H9 (cell line): ENCODE results near the gene STIL. TPM values are rescaled to one million over a fixed set of nuclear protein-coding genes. Genes with fewer than 3 reads are reported as not detected.

Experiments
- DNase-seq: peaks from one replicate; pipeline ENCODE4 v3.0.0-alpha.2; 2017
- H2AFZ ChIP-seq: one replicate; pipeline ENCODE4 v1.6.1; 2013; ENCODE audit warnings: mild to moderate bottlenecking, low read length, control low read depth, moderate library complexity
- H2AK5ac ChIP-seq: 2 replicates; pipeline ENCODE4 v1.6.1; 2013; ENCODE audit warnings: low read length, control low read depth, mixed read lengths; ENCODE audit not compliant: insufficient read length
- H2BK120ac ChIP-seq: one replicate; pipeline ENCODE4 v1.6.1; 2013; ENCODE audit warnings: low read depth, mild to moderate bottlenecking, low read length, control low read depth, inconsistent platforms; ENCODE audit not compliant: poor library complexity, severe bottlenecking
- H2BK12ac ChIP-seq: 2 replicates; pipeline ENCODE4 v1.6.1; 2013; ENCODE audit warnings: low read length, control low read depth, mixed read lengths, low read depth; ENCODE audit not compliant: insufficient read length
- H2BK15ac ChIP-seq: 2 replicates; pipeline ENCODE4 v1.6.1; 2013; ENCODE audit warnings: low read depth, low read length, control low read depth
- H2BK20ac ChIP-seq: one replicate; pipeline ENCODE4 v1.6.1; 2013; ENCODE audit warnings: low read depth, mild to moderate bottlenecking, low read length, control low read depth, inconsistent platforms; ENCODE audit not compliant: poor library complexity, severe bottlenecking
- H2BK5ac ChIP-seq: 2 replicates; pipeline ENCODE4 v1.6.1; 2013; ENCODE audit warnings: low read length, control low read depth, mixed read lengths; ENCODE audit not compliant: insufficient read length
- H3K14ac ChIP-seq: 2 replicates; pipeline ENCODE4 v1.6.1; 2013; ENCODE audit warnings: low read length, control low read depth; ENCODE audit not compliant: insufficient read depth
- H3K18ac ChIP-seq: 2 replicates; pipeline ENCODE4 v1.6.1; 2013; ENCODE audit warnings: low read depth, mild to moderate bottlenecking, mixed read lengths, low read length, control low read depth; ENCODE audit not compliant: insufficient read length
- H3K23ac ChIP-seq: 2 replicates; pipeline ENCODE4 v1.6.1; 2013; ENCODE audit warnings: low read length, control low read depth, mixed read lengths, low read depth; ENCODE audit not compliant: insufficient read length
- H3K23me2 ChIP-seq: 2 replicates; pipeline ENCODE4 v1.6.1; 2013; ENCODE audit warnings: low read depth, mild to moderate bottlenecking, mixed read lengths, low read length, control low read depth; ENCODE audit not compliant: insufficient read length, poor library complexity, severe bottlenecking
- H3K27ac ChIP-seq: 2 replicates; pipeline ENCODE4 v1.5.1; 2013; ENCODE audit warnings: low read length, control low read depth, mixed read lengths, low read depth; ENCODE audit not compliant: insufficient read length
- H3K27me3 ChIP-seq: 2 replicates; pipeline ENCODE4 v1.6.1; 2013; ENCODE audit warnings: low read length, control low read depth, inconsistent platforms; ENCODE audit not compliant: insufficient read depth
- H3K4ac ChIP-seq: 2 replicates; pipeline ENCODE4 v1.6.1; 2013; ENCODE audit warnings: low read depth, mild to moderate bottlenecking, control low read depth, inconsistent platforms, low read length, moderate library complexity
- H3K4me1 ChIP-seq: 2 replicates; pipeline ENCODE4 v1.6.1; 2013; ENCODE audit warnings: low read length, control low read depth, inconsistent platforms; ENCODE audit not compliant: insufficient read depth
- H3K4me2 ChIP-seq: 2 replicates; pipeline ENCODE4 v1.6.1; 2013; ENCODE audit warnings: low read length, control low read depth, mixed read lengths; ENCODE audit not compliant: insufficient read length, insufficient read depth
- H3K56ac ChIP-seq: 2 replicates; pipeline ENCODE4 v1.6.1; 2013; ENCODE audit warnings: low read depth, mild to moderate bottlenecking, mixed read lengths, low read length, control low read depth; ENCODE audit not compliant: insufficient read length
- H3K79me1 ChIP-seq: 2 replicates; pipeline ENCODE4 v1.6.1; 2013; ENCODE audit warnings: low read depth, mild to moderate bottlenecking, moderate library complexity, low read length, control low read depth, inconsistent platforms; ENCODE audit not compliant: insufficient read depth, poor library complexity, severe bottlenecking
- H3K79me2 ChIP-seq: 2 replicates; pipeline ENCODE4 v1.6.1; 2013; ENCODE audit warnings: low read length, control low read depth, inconsistent platforms; ENCODE audit not compliant: insufficient read depth
- H3K9ac ChIP-seq: 2 replicates; pipeline ENCODE4 v1.6.1; 2013; ENCODE audit warnings: low read length, control low read depth, mixed read lengths; ENCODE audit not compliant: insufficient read length; ENCODE audit errors: extremely low read depth
- H3K9me3 ChIP-seq: one replicate; pipeline ENCODE4 v1.6.1; 2013; ENCODE audit warnings: low read depth, low read length, inconsistent platforms; ENCODE audit not compliant: control insufficient read depth
- H3T11ph ChIP-seq: one replicate; pipeline ENCODE4 v1.6.1; 2013; ENCODE audit warnings: mild to moderate bottlenecking, low read length, control low read depth, inconsistent platforms
- H4K20me1 ChIP-seq: one replicate; pipeline ENCODE4 v1.6.1; 2013; ENCODE audit not compliant: control insufficient read depth, insufficient read length, insufficient read depth
- H4K5ac ChIP-seq: 2 replicates; pipeline ENCODE4 v1.6.1; 2013; ENCODE audit warnings: low read depth, mild to moderate bottlenecking, mixed read lengths, low read length, control low read depth; ENCODE audit not compliant: insufficient read length
- H4K8ac ChIP-seq: replicated peaks from 2 replicates; pipeline ENCODE4 v1.6.1; 2013; ENCODE audit warnings: low read length, control low read depth, mixed read lengths, low read depth; ENCODE audit not compliant: insufficient read length
- H4K91ac ChIP-seq: 2 replicates; pipeline ENCODE4 v1.6.1; 2013; ENCODE audit warnings: low read depth, mild to moderate bottlenecking, moderate library complexity, mixed read lengths, low read length, control low read depth; ENCODE audit not compliant: insufficient read length
- H3K27ac Mint-ChIP-seq, 3 experiments: 2 replicates in 2 of 3; 3 replicates in 1 of 3; pipeline ENCODE4 v1.8.0; 2020 to 2021; ENCODE audit warnings: mixed read lengths in 3 of 3, mild to moderate bottlenecking in 1 of 3, moderate library complexity in 1 of 3
- H3K27me3 Mint-ChIP-seq: 2 replicates; pipeline ENCODE4 v1.8.0; 2021; ENCODE audit warnings: low read depth, mild to moderate bottlenecking, moderate library complexity, mixed read lengths
- H3K36me3 Mint-ChIP-seq, 3 experiments: 2 replicates in 2 of 3; 3 replicates in 1 of 3; pipeline ENCODE4 v1.8.0; 2020 to 2021; ENCODE audit warnings: low read depth in 3 of 3, mixed read lengths in 3 of 3; ENCODE audit not compliant: insufficient read depth in 1 of 3
- H3K4me1 Mint-ChIP-seq, 2 experiments: 2 replicates each; pipeline ENCODE4 v1.8.0; 2020; ENCODE audit warnings: mixed read lengths in 2 of 2
- H3K4me3 Mint-ChIP-seq, 2 experiments: 2 replicates in 1 of 2; 3 replicates in 1 of 2; pipeline ENCODE4 v1.8.0; 2020 to 2021; ENCODE audit warnings: mild to moderate bottlenecking in 2 of 2, mixed read lengths in 2 of 2, moderate library complexity in 1 of 2
- H3K9me3 Mint-ChIP-seq, 2 experiments: 2 replicates in 1 of 2; 3 replicates in 1 of 2; pipeline ENCODE4 v1.8.0; 2020; ENCODE audit warnings: mild to moderate bottlenecking in 2 of 2, mixed read lengths in 2 of 2, moderate library complexity in 1 of 2
- WGBS: extraction: QIAGEN DNeasy Blood & Tissue Kit; methylation state at CpG from one replicate; pipeline ENCODE4 v1.1.7; 2013; ENCODE audit warnings: missing lambda C conversion rate, low lambda C conversion rate, mixed read lengths; ENCODE audit not compliant: insufficient read length; ENCODE audit errors: extremely low coverage; 5-methylcytosine and 5-hydroxymethylcytosine counted together
- total RNA-seq: library from RNA; stranded (reverse); gene quantifications from 2 replicates; pipeline ENCODE4 v1.2.1, GENCODE V29; 2021
- TF ChIP-seq, protein P1 (sequence below): fragments of 200-600 bp; sonication (generic); conservative IDR thresholded peaks from 3 replicates; pipeline ENCODE4 v1.8.0; 2021; ENCODE audit warnings: antibody characterized with exemption, mild to moderate bottlenecking

Gene STIL
- total RNA-seq, 1 experiment from 2014 or later: 26.6 TPM

DNA sequence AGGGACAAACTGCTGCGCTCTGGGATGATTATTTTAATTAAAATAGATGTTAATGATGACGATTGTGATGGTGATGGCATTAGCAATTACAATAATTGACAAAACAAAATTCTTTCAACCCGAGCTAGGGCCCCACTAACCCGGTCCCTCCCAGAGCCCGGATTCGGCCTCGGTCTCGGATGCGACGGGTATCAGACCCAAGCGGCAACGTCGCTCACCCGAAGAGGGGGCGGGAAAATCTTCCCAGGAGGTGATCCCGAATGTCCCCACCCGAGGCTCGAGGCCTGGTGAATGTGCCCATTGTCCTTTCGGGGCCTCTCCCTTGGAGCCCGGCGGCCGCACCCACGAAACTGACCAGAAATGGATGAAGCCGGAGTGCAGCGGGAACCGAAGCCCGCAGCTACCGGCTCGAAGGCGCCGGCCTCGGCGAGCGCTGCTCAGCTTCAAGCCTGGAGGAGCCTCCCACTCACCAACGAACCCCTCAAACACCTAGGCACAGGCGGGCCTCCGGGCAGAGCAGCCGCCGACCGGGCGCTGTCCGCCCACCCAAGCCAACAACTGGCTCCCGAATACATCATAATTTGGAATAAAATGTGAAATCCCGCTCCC is 83.2 kb downstream of the STIL start:
- Histone ChIP-seq H3K4me1 (no peaks in the 10 kb centered on the region; the same call in 1 of the 2 replicates), H3K79me1 (no peaks in the 10 kb centered on the region), H3K79me2 (no peaks in the 10 kb centered on the region), H4K20me1 (peaks cover 2% of the 10 kb centered on the region), H3K9me3 (no peaks in the 10 kb centered on the region), H4K91ac (no peak overlapping the region), H2BK5ac (no peak overlapping the region), H3T11ph (no peak overlapping the region), H4K8ac (no peak overlapping the region), H4K5ac (no peak overlapping the region), H3K23ac (no peak overlapping the region), H2BK20ac (no peak overlapping the region), H3K56ac (no peak overlapping the region), H2BK12ac (no peak overlapping the region), H2AK5ac (no peak overlapping the region), H2BK120ac (no peak overlapping the region), H3K4me2 (peak overlapping the region; percentile 38), H3K27ac (no peak overlapping the region), H2AFZ (no peak overlapping the region), H3K27me3 (peaks cover 97% of the 10 kb centered on the region), H3K9ac (no peak overlapping the region), H3K18ac (no peak overlapping the region), H2BK15ac (no peak overlapping the region), H3K14ac (no peak overlapping the region), H3K23me2 (peaks cover 18% of the 10 kb centered on the region), H3K4ac (no peak overlapping the region)
- H3K36me3 Mint-ChIP-seq: peaks cover 0 to 3% (median 0%) of the 10 kb centered on the region in 3 experiments; a peak in 2 of 7 replicates
- no CpG with 5 or more reads among the region's 44 CpGs for WGBS
- H3K9me3 Mint-ChIP-seq: peaks cover 0 to 7% of the 10 kb centered on the region in 2 experiments; a peak in 2 of 5 replicates
- TF ChIP-seq, protein P1, sequence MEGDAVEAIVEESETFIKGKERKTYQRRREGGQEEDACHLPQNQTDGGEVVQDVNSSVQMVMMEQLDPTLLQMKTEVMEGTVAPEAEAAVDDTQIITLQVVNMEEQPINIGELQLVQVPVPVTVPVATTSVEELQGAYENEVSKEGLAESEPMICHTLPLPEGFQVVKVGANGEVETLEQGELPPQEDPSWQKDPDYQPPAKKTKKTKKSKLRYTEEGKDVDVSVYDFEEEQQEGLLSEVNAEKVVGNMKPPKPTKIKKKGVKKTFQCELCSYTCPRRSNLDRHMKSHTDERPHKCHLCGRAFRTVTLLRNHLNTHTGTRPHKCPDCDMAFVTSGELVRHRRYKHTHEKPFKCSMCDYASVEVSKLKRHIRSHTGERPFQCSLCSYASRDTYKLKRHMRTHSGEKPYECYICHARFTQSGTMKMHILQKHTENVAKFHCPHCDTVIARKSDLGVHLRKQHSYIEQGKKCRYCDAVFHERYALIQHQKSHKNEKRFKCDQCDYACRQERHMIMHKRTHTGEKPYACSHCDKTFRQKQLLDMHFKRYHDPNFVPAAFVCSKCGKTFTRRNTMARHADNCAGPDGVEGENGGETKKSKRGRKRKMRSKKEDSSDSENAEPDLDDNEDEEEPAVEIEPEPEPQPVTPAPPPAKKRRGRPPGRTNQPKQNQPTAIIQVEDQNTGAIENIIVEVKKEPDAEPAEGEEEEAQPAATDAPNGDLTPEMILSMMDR: no peak
- H3K27ac Mint-ChIP-seq: peak overlapping the region in 1 of 3 experiments; percentile 45; a peak in 1 of 7 replicates
- H3K4me1 Mint-ChIP-seq: peaks cover 36 to 58% of the 10 kb centered on the region in 2 experiments
- peaks cover 100% of the 10 kb centered on the region for H3K27me3 Mint-ChIP-seq
- peak overlapping the region; percentile 43 to 79; a peak in 4 of 5 replicates for H3K4me3 Mint-ChIP-seq
- DNase-seq: peak; percentile 73
